WTC11 (cell line): ENCODE data around the gene ZC3H7B.

ENCODE experiments used
- E2F5 ChIP-seq: sonication (generic); formaldehyde crosslinking; IDR thresholded peaks from 2 replicates; pipeline ENCODE4 v1.8.1; 2022; ENCODE audit warnings: mild to moderate bottlenecking, moderate library complexity, missing genetic modification reagents
- JUN ChIP-seq: sonication (generic); formaldehyde crosslinking; IDR thresholded peaks from 2 replicates; pipeline ENCODE4 v1.8.0; 2023; ENCODE audit warnings: mild to moderate bottlenecking, missing genetic modification reagents
- SP1 ChIP-seq: sonication (generic); formaldehyde crosslinking; conservative IDR thresholded peaks from 2 replicates; pipeline ENCODE4 v1.8.1; 2022; ENCODE audit warnings: missing genetic modification reagents
- TEAD4 ChIP-seq: sonication (generic); formaldehyde crosslinking; IDR thresholded peaks from 2 replicates; pipeline ENCODE4 v1.8.0; 2022; ENCODE audit warnings: mild to moderate bottlenecking, missing genetic modification reagents
- TF ChIP-seq, protein P1 (sequence below): fragments of 200-600 bp; IDR thresholded peaks from 2 replicates; pipeline ENCODE4 v1.8.0; 2022; ENCODE audit warnings: antibody characterized with exemption

- TF ChIP-seq, protein P1, sequence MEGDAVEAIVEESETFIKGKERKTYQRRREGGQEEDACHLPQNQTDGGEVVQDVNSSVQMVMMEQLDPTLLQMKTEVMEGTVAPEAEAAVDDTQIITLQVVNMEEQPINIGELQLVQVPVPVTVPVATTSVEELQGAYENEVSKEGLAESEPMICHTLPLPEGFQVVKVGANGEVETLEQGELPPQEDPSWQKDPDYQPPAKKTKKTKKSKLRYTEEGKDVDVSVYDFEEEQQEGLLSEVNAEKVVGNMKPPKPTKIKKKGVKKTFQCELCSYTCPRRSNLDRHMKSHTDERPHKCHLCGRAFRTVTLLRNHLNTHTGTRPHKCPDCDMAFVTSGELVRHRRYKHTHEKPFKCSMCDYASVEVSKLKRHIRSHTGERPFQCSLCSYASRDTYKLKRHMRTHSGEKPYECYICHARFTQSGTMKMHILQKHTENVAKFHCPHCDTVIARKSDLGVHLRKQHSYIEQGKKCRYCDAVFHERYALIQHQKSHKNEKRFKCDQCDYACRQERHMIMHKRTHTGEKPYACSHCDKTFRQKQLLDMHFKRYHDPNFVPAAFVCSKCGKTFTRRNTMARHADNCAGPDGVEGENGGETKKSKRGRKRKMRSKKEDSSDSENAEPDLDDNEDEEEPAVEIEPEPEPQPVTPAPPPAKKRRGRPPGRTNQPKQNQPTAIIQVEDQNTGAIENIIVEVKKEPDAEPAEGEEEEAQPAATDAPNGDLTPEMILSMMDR: no peak
- TF ChIP-seq TEAD4 (CRISPR knock-in tag) (no peak), SP1 (no peak), JUN (CRISPR knock-in tag) (no peak), E2F5 (no peak)
Measured at GRCh38 chr22:41401781-41402648, 100.7 kb downstream of the ZC3H7B start.
